HCT116 (cell line): ENCODE results near the gene ENTHD1.

Experiments used
- EZH2 ChIP-seq: fragments of 200-600 bp; sonication (generic); IDR thresholded peaks from 2 replicates; pipeline ENCODE4 v1.6.1; 2017; ENCODE audit warnings: antibody characterized with exemption, mixed run types
- POLR2AphosphoS5 ChIP-seq: IDR thresholded peaks from 2 replicates; pipeline ENCODE4 v1.6.1; 2011; ENCODE audit warnings: mild to moderate bottlenecking, low read depth, low read length, moderate library complexity
- YY1 ChIP-seq: IDR thresholded peaks from 2 replicates; pipeline ENCODE4 v1.6.1; 2011; ENCODE audit warnings: low read length, low read depth, moderate library complexity, mild to moderate bottlenecking; ENCODE audit not compliant: insufficient replicate concordance; ENCODE audit errors: extremely low read depth
- TF ChIP-seq, protein P1 (sequence below), 3 experiments: fragments of 200-600 bp in 1 of 3; sonication (generic) in 1 of 3; IDR thresholded peaks in 2 of 3; conservative IDR thresholded peaks in 1 of 3; 2 replicates each; pipeline ENCODE4 v1.5.1; 2012 to 2017; ENCODE audit warnings: low read depth in 2 of 3, low read length in 2 of 3, antibody characterized with exemption in 1 of 3, borderline replicate concordance in 1 of 3, control low read depth in 1 of 3, mild to moderate bottlenecking in 1 of 3, mixed read lengths in 1 of 3, mixed run types in 1 of 3, moderate library complexity in 1 of 3; ENCODE audit not compliant: insufficient read depth in 1 of 3

GRCh38 chr22:39729141-39729934 is 164.2 kb downstream of the ENTHD1 start:
- TF ChIP-seq, protein P1, sequence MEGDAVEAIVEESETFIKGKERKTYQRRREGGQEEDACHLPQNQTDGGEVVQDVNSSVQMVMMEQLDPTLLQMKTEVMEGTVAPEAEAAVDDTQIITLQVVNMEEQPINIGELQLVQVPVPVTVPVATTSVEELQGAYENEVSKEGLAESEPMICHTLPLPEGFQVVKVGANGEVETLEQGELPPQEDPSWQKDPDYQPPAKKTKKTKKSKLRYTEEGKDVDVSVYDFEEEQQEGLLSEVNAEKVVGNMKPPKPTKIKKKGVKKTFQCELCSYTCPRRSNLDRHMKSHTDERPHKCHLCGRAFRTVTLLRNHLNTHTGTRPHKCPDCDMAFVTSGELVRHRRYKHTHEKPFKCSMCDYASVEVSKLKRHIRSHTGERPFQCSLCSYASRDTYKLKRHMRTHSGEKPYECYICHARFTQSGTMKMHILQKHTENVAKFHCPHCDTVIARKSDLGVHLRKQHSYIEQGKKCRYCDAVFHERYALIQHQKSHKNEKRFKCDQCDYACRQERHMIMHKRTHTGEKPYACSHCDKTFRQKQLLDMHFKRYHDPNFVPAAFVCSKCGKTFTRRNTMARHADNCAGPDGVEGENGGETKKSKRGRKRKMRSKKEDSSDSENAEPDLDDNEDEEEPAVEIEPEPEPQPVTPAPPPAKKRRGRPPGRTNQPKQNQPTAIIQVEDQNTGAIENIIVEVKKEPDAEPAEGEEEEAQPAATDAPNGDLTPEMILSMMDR (IDR thresholded peaks at IDR 0.05 in 2 of 3, conservative IDR thresholded peaks at IDR 0.05 in 1 of 3; ENCODE audit: borderline replicate concordance in 1 of 3, insufficient read depth in 1 of 3, low read depth in 2 of 3, low read length in 2 of 3): no peak
- TF ChIP-seq POLR2AphosphoS5: no peak
- no peak for TF ChIP-seq YY1
- no peak for TF ChIP-seq EZH2
